Posterior vena cava (tissue), 2 donors: ENCODE measurements around the gene NFYC. TPM values are rescaled to one million over a fixed set of nuclear protein-coding genes. Genes with fewer than 3 reads are reported as not detected.
"Not testable (repeated sequence)": the region's sequence is repeated elsewhere in the genome, so short reads cannot be mapped to it uniquely, and the experiment has no call there.

Experiments
- DNase-seq: peaks from one replicate; pipeline ENCODE4 v3.0.0-alpha.2; 2020; ENCODE audit warnings: low spot score
- intact Hi-C, 2 donors: fragments of 100-400 bp; cut with DNase I; formaldehyde crosslinking; loops; one replicate each; pipeline versions ENCODE4 v1.14.1 to v1.14.2; 2022 to 2023
- total RNA-seq, 2 donors: library from RNA; stranded (reverse); fragmentation: NEBNext Ultra II Directional; extraction: Animal tissue kit (Norgen Biotek cat#: 25700); gene quantifications; one replicate each; pipeline ENCODE4 v1.2.1, GENCODE V29; 2021
- donor health status: DM: yes; HTN: yes; CAD: no.
- donor health status: DM: yes; HTN: yes; CAD: no.

NFYC gene
- total RNA-seq, 2 donors from 2014 or later: 33.5 to 44.8 TPM

GRCh38 chr1:40723196-40723955 is 31.9 kb downstream of the NFYC start:
- DNase-seq: no peak
- intact Hi-C loops: no loop called here

DNA sequence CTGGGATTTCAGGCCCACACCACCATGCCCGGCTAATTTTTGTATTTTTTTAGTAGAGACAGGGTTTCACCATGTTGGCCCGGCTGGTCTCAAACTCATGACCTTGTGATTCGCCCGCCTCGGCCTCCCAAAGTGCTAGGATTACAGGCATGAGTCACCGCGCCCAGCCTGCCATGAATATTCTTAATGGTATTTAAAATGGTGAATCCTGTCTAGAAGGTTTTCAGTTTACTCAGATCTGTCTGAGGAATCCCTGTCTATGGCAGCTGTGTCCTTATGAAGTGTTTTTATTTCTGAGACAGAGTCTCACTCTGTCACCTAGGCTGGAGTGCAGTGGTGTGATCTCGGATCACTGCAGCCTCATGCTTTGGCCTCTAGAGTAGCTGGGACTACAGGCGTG is 36.2 kb downstream of the NFYC start:
- DNase-seq, intact Hi-C loops: not testable (repeated sequence)

GRCh38 chr1:40729316-40729862 is 37.9 kb downstream of the NFYC start:
- DNase-seq, intact Hi-C loops: not testable (repeated sequence)

DNA sequence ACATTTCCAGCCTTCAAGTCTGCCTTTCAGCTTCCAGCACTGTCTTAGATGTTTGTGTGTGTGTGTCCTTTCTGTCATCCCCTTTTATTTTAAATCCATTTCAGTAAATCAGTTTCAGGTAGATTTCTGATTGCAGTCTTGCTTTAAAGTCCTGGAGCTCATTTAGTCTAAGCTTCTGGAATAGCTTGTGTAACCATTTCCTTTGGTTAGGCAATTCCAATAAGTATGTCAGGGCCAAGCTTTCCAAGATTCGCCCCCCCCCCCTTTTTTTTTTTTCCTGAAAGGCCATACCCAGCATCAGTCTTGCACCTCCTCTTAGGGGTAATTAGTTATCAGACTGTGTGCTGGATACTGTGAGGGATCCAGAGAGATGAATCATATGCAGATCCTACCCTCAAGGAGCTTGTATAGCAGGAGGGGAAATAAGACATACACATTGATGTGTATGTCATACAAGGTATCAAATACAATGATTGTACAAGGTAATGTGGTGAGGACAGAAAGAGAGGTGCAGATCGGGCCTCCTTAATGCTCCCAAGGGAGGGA is 41.3 kb downstream of the NFYC start:
- intact Hi-C loops: no loop called here
- DNase-seq: no peak

GRCh38 chr1:40734882-40735628 is 43.6 kb downstream of the NFYC start:
- intact Hi-C loops: no loop called here
- DNase-seq: no peak

GRCh38 chr1:40736085-40736531 is 44.6 kb downstream of the NFYC start:
- intact Hi-C loops: no loop called here
- DNase-seq: no peak

- no peak for DNase-seq
- intact Hi-C loops: no loop called here
These were observed 47.3 kb downstream of the NFYC start for GRCh38 chr1:40738831-40739230.

DNA sequence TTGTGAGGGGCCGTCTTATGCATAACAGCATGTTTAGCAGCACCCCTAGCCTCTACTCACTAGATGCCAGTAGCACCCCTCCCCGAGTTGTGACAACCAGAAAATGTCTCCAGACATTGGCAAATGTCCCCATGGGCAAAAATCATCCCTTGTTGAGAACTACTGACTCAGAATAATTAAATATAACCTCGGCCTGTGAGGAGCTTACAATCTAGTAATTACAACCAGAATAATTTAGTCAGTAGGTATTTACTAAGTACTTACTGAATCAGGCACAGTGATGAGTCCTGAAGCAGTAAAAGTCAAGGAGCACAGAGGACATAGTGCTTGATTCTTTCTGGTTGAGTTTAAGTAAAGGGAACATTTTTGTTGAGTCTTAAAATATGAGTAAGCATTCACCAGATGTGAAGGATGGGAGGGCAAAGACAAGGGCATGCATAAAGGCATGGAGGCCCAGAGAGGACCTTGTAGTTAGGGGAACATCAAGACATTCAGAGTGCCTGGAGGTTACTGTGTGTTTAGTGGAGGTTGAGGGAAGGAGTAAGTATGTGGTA is 48.0 kb downstream of the NFYC start:
- DNase-seq: no peak

DNA sequence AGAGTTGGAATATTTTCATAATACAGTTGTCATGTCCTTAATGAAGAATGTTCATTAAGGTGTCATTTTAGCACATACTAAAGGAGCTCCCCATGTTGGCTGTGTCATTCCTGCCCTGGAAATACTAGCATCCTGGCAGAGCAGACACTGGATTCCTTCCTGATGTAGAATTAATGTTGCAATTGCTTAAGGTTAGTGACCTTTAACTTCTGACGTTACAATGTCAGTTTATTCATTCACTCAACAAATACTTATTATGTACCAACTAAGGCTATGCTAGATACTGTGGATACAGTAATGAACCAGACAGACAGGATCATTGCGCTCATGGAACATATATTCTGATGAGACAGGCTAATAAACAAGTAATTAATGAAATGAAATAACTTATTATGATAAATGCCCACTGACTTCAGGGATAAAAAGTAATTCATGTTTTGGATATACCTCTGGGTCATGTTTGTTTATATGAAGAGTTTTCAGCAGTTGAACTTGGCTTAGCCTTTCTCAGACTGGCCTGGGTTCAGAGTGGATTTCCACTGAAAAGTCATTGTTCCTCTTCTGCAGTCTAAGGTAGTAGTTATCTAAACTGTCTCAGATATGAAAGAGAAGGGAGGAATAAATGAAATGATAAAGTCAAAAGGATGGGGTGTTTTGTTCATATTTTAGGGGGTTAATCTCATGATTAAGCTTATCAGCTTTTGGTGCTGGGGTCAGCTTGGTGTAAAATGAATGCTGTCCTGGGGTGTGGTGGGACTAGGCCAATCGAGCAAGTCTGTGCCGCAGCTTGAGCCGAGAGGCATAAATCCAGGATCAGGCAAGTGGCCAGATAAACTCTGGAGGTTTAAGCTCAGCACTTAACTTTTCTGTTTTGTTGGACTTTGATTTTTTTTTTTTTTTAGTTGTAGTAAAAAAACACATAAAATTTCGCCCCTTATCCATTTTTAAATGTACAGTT is 48.8 kb downstream of the NFYC start:
- intact Hi-C loops: no loop called here
- DNase-seq: no peak

More for the DNA sequence above, 48.0 kb downstream of the NFYC start:
- intact Hi-C loops: no loop called here

GRCh38 chr1:40740997-40741736 is 49.7 kb downstream of the NFYC start:
- intact Hi-C loops: no loop called here
- DNase-seq: no peak

DNA sequence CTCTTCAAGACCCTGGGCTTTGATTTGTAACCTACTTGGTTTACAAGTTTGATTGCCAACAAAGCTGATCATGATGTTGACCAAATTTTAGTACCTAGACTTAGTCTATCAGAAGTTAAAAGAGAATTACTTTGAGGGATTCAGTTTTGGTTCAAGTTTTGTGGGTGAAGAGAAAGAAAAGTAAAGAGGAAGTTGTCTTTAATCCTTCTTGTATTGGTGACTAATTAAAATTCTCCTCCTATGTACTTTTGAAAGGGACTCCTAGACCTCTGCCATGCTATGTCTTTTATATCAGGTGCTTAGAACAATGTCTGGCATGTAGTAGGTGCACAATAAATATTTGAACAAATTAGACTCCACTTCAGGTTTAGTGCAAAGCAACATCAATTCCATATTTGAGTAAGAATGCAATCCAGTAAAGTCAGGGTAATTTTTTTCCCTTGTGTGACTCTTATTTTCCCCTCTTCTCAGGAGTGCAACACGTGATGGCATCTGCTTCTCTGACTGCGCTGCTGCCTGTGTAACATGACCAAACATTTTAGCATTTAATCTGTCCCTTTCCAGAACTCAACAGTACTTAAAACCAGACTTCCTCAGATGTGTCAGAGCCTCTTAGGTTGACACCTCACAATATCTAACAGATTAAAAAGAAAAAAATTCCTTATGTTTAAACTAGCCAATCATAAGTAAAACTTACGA is 51.0 kb downstream of the NFYC start:
- intact Hi-C loops: no loop called here
- DNase-seq: no peak

- DNase-seq: no peak
- intact Hi-C loops: no loop called here
These were observed 51.9 kb downstream of the NFYC start for GRCh38 chr1:40743452-40743851.

GRCh38 chr1:40743860-40744259 is 52.4 kb downstream of the NFYC start:
- DNase-seq: no peak
- intact Hi-C loops: no loop called here

DNA sequence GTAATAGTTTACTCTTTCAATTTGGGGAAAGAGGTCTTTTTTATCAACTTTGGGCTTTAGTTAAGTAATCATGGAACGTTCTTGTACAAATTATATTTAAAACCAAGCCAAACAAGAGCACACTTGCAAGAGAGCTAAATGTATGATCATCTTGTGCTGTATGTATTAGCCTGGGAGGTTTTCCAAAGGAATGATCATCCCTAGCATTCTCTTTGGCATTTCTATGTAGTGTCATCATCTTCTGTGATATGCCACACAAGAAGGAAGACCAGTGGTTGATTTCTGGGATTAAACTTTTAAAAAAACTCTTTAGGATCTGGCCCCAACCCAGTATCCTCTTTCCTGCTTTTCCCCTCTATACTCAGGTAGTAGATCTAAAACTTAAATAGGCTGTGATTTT is 53.7 kb downstream of the NFYC start:
- no peak for DNase-seq
- intact Hi-C loops: no loop called here

DNA sequence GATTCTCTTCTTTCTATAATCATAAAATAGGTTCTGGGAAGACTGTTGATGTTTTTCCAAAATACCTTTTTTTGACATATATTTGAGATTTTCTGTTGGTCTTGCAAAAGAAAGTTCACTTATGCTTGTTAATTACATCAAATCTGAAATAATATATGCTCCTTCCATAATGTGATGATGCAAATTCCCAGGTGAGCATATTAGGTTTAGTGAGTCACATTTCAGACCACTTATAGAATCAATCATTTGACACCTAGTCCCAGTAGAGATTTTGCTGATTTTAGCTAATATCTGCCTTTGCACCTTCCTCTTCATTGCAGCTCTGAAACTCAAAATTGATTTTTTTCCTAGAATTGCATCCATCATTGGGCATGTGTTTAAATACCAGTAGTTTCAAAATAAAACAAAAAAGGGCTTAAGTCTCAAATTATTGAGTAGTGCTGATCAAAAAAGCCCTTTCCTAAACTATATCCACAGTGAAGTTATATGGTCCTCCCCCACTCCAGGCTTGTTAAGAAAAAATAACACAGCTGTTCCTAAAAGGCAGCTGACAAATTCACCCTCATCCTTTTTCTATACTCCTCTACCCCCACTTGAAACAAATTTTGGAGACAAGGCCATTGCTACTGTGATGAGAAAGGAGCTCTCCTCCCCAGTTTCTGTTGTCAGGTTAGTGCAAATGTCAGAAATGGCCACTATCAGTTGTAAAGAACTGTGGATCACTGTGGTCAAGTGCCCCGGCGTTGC is 55.0 kb downstream of the NFYC start:
- intact Hi-C loops: no loop called here
- DNase-seq: no peak

GRCh38 chr1:40748841-40749718 is 57.6 kb downstream of the NFYC start:
- no peak for DNase-seq
- intact Hi-C loops: no loop called here
